HCT116 (cell line): ENCODE measurements around the gene CD300LD. TPM values are rescaled to one million over a fixed set of nuclear protein-coding genes. Genes with fewer than 3 reads are reported as not detected.
"Not testable (repeated sequence)": the region's sequence is repeated elsewhere in the genome, so short reads cannot be mapped to it uniquely, and the experiment has no call there.

Source experiments
- ATAC-seq: fragments of 200-7000 bp; cut with Tn5 transposase; 2 replicates; pipeline ENCODE4 v1.9.1; 2020; ENCODE audit warnings: mild to moderate bottlenecking, moderate library complexity
- BruUV-seq: library from RNA; stranded (reverse); fragments of 400-500 nt; replicated peaks from 2 replicates; lab custom pipeline; 2021; lab: Mats Ljungman, UMichigan
- CTCF ChIA-PET: fragments of 300-600 bp; sonication (Branson Sonifier 250); formaldehyde crosslinking; loops from one replicate; lab custom pipeline; 2021; ENCODE audit warnings: antibody characterized with exemption; lab: Charles Lee
- POLR2A ChIA-PET: fragments of 300-600, 350-600 bp; sonication (Branson Sonifier 250); formaldehyde crosslinking; loops from one replicate; lab custom pipeline; 2021; ENCODE audit warnings: antibody characterized with exemption; lab: Charles Lee
- RAD21 ChIA-PET, 2 experiments: fragments of 300-600 bp; sonication (Branson Sonifier 250); formaldehyde crosslinking; loops; one replicate each; lab custom pipeline; 2023; ENCODE audit warnings: low total read pairs in 2 of 2; ENCODE audit not compliant: uncharacterized antibody in 2 of 2, unreplicated experiment in 2 of 2, low non-redundant PET in 1 of 2; lab: Charles Lee
- DNase-seq: peaks from one replicate; pipeline ENCODE4 v3.0.0-alpha.2; 2010; ENCODE audit warnings: low read depth, low spot score
- H2AFZ ChIP-seq: fragments of 200-600 bp; shearing (Covaris generic), sonication (generic); 2 replicates; pipeline ENCODE4 v1.6.1; 2017; ENCODE audit warnings: low read depth, mixed run types, mixed read lengths, antibody characterized with exemption, low read length; ENCODE audit not compliant: poor library complexity, severe bottlenecking
- H3K27ac ChIP-seq: 2 replicates; pipeline ENCODE4 v1.5.1; 2012; ENCODE audit warnings: low read depth, low read length
- H3K27me3 ChIP-seq: fragments of 200-600 bp; sonication (generic); 2 replicates; pipeline ENCODE4 v1.6.1; 2016; ENCODE audit warnings: mixed run types, low read length, mixed read lengths; ENCODE audit not compliant: insufficient read depth
- H3K36me3 ChIP-seq, 2 experiments: fragments of 200-500 bp in 1 of 2; fragments of 200-600 bp in 1 of 2; sonication (Bioruptor generic) in 1 of 2; sonication (generic) in 1 of 2; 2 replicates each; pipeline versions ENCODE4 v1.5.1 to v1.6.1; 2014 to 2016; ENCODE audit warnings: low read length in 2 of 2, inconsistent platforms in 1 of 2, mixed read lengths in 1 of 2, mixed run types in 1 of 2; ENCODE audit not compliant: insufficient read depth in 2 of 2, control insufficient read depth in 1 of 2
- H3K4me1 ChIP-seq, 2 experiments: fragments of 200-600 bp in 1 of 2; sonication (generic) in 1 of 2; 2 replicates each; pipeline versions ENCODE4 v1.5.1 to v1.6.1; 2012 to 2017; ENCODE audit warnings: low read length in 2 of 2, inconsistent platforms in 1 of 2, mild to moderate bottlenecking in 1 of 2, mixed read lengths in 1 of 2, mixed run types in 1 of 2, moderate library complexity in 1 of 2; ENCODE audit not compliant: insufficient read depth in 2 of 2, control insufficient read depth in 1 of 2
- H3K4me2 ChIP-seq: fragments of 200-600 bp; sonication (generic); 2 replicates; pipeline ENCODE4 v1.6.1; 2017; ENCODE audit warnings: mixed run types, low read length, mixed read lengths
- H3K4me3 ChIP-seq, 2 experiments: fragments of 200-600 bp in 1 of 2; sonication (generic) in 1 of 2; replicated peaks in 1 of 2; 2 replicates each; pipeline ENCODE4 v1.5.1; 2011 to 2016; ENCODE audit warnings: low read length in 2 of 2, control low read depth in 1 of 2, low read depth in 1 of 2, mild to moderate bottlenecking in 1 of 2, mixed read lengths in 1 of 2, mixed run types in 1 of 2
- H3K79me2 ChIP-seq: fragments of 200-600 bp; sonication (generic); 2 replicates; pipeline ENCODE4 v1.6.1; 2017; ENCODE audit warnings: mild to moderate bottlenecking, mixed run types, low read length, moderate library complexity, mixed read lengths; ENCODE audit not compliant: insufficient read depth
- H3K9ac ChIP-seq: fragments of 200-600 bp; sonication (generic); 2 replicates; pipeline ENCODE4 v1.6.1; 2016; ENCODE audit warnings: low read length, mixed read lengths
- H3K9me2 ChIP-seq: fragments of 200-600 bp; sonication (generic), shearing (Covaris generic); 2 replicates; pipeline ENCODE4 v1.6.1; 2017; ENCODE audit warnings: mixed run types, mild to moderate bottlenecking, moderate library complexity; ENCODE audit not compliant: insufficient read depth
- H3K9me3 ChIP-seq, 2 experiments: fragments of 200-500 bp in 1 of 2; fragments of 200-600 bp in 1 of 2; sonication (Bioruptor generic) in 1 of 2; sonication (generic) in 1 of 2; 2 replicates each; pipeline ENCODE4 v1.6.1; 2014 to 2017; ENCODE audit warnings: low read length in 2 of 2, mixed read lengths in 2 of 2, inconsistent platforms in 1 of 2, low read depth in 1 of 2, mild to moderate bottlenecking in 1 of 2, mixed run types in 1 of 2, moderate library complexity in 1 of 2; ENCODE audit not compliant: control insufficient read depth in 1 of 2, insufficient read depth in 1 of 2
- H4K20me1 ChIP-seq: fragments of 200-600 bp; sonication (generic), shearing (Covaris generic); 2 replicates; pipeline ENCODE4 v1.6.1; 2017; ENCODE audit warnings: mixed run types, mild to moderate bottlenecking, moderate library complexity; ENCODE audit not compliant: insufficient read depth
- CBX3 ChIP-seq: IDR thresholded peaks from 2 replicates; pipeline ENCODE4 v1.6.1; 2012; ENCODE audit warnings: low read depth
- EGR1 ChIP-seq: IDR thresholded peaks from 2 replicates; pipeline ENCODE4 v1.6.1; 2012; ENCODE audit warnings: low read depth
- ELF1 ChIP-seq: IDR thresholded peaks from 2 replicates; pipeline ENCODE4 v1.6.1; 2012; ENCODE audit warnings: low read depth, borderline replicate concordance
- EZH2phosphoT487 ChIP-seq: fragments of 200-600 bp; IDR thresholded peaks from 2 replicates; pipeline ENCODE4 v1.6.1; 2018; ENCODE audit warnings: antibody characterized with exemption, borderline replicate concordance
- JUND ChIP-seq: IDR thresholded peaks from 2 replicates; pipeline ENCODE4 v1.6.1; 2012
- MAX ChIP-seq: IDR thresholded peaks from 2 replicates; pipeline ENCODE4 v1.6.1; 2012
- POLR2A ChIP-seq: IDR thresholded peaks from 2 replicates; pipeline ENCODE4 v1.7.0; 2011; ENCODE audit warnings: borderline replicate concordance; ENCODE audit not compliant: insufficient read depth, insufficient read length; ENCODE audit errors: extremely low read depth
- POLR2AphosphoS5 ChIP-seq: IDR thresholded peaks from 2 replicates; pipeline ENCODE4 v1.6.1; 2011; ENCODE audit warnings: mild to moderate bottlenecking, low read depth, low read length, moderate library complexity
- RAD21 ChIP-seq: IDR thresholded peaks from 2 replicates; pipeline ENCODE4 v1.6.1; 2012; ENCODE audit warnings: low read depth, mild to moderate bottlenecking
- SIN3A ChIP-seq: IDR thresholded peaks from 2 replicates; pipeline ENCODE4 v1.6.1; 2012; ENCODE audit warnings: low read depth
- SP1 ChIP-seq: IDR thresholded peaks from 2 replicates; pipeline ENCODE4 v1.6.1; 2012; ENCODE audit warnings: low read depth
- SRF ChIP-seq: IDR thresholded peaks from 2 replicates; pipeline ENCODE4 v1.6.1; 2012; ENCODE audit warnings: low read depth
- YY1 ChIP-seq: IDR thresholded peaks from 2 replicates; pipeline ENCODE4 v1.6.1; 2011; ENCODE audit warnings: low read length, low read depth, moderate library complexity, mild to moderate bottlenecking; ENCODE audit not compliant: insufficient replicate concordance; ENCODE audit errors: extremely low read depth
- intact Hi-C: fragments of 100-400 bp; cut with micrococcal nuclease; formaldehyde crosslinking; loops from 2 replicates; pipeline ENCODE4 v1.10.0; 2022
- total RNA-seq: library from RNA; stranded (reverse); gene quantifications from one replicate; pipeline ENCODE4 v1.2.1, GENCODE V29; 2021; ENCODE audit not compliant: unreplicated experiment
- TF ChIP-seq, protein P1 (sequence below): IDR thresholded peaks from 2 replicates; pipeline ENCODE4 v1.6.1; 2012; ENCODE audit warnings: low read depth
- TF ChIP-seq, protein P2 (sequence below): IDR thresholded peaks from 2 replicates; pipeline ENCODE4 v1.6.1; 2011; ENCODE audit warnings: mild to moderate bottlenecking, low read length, moderate library complexity; ENCODE audit not compliant: insufficient replicate concordance; ENCODE audit errors: extremely low read depth

CD300LD gene
- total RNA-seq, 1 experiment from 2014 or later = not detected

DNA sequence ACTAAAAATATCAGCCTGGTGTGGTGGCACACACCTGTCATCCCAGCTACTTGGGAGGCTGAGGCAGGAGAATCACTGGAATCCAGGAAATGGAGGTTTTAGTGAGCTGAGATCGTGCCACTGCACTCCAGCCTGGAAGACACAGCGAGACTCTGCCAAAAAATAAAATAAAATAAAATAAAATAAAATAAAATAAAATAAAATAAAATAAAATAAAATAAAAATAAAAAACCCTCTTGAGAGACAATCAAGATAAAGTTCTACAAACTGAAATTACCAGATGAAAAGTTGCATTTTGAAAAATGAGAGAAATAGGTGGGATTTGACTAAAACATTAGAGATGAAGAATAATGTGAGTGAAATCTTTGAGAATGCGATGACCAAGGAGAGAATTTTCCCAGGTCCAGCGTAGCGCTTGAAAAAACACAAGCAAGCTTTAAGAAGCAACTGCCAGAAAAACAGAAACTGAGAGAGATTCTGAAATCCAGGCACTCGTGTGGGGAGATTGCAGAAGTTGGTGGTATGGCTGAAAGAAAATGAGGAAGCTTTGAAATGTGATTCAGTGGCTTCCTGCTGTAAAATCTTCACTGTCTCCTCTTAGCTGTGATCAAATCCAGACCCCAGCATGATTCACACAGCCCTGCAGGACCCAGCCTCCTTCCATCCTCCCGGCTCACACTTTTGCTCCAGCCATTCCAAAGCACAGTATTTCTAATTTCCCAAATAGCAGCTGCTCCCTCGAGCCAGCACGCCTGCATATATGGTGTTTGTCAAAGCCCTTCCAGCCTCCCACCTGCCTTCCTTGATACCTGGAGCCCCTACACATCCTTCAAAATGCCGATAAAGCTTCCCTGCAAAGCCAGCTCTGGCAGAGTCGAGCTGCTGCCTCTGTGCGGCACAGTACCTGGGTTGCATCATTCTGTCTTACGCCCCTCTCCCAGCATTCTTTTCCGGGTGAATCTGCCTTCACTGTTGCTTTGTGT lies 39.7 kb upstream of the CD300LD start:
- peaks cover 32% of the 10 kb centered on the region; the same call in 1 of the 2 replicates for H3K27me3 ChIP-seq
- H3K9me2 ChIP-seq = no peaks in the 10 kb centered on the region
- DNase-seq = no peak
- intact Hi-C loops = no loop called here
- H2AFZ ChIP-seq = no peak overlapping the region
- H3K4me1 ChIP-seq = no peaks in the 10 kb centered on the region
- ChIA-PET RAD21 (no interaction called here), CTCF (interaction anchor here (2.2 kb wide), 1 partner anchor 26 kb away, joined by 6 read pairs; no protein-coding TSS in a partner anchor), POLR2A (no interaction called here)
- H3K36me3 ChIP-seq = no peaks in the 10 kb centered on the region
- no peak overlapping the region for H3K4me3 ChIP-seq
- H4K20me1 ChIP-seq = no peaks in the 10 kb centered on the region
- peak; percentile 30; the same call in 1 of the 2 replicates for ATAC-seq
- no peak for TF ChIP-seq SRF
- TF ChIP-seq EGR1 = no peak
- no peak for TF ChIP-seq POLR2AphosphoS5
- TF ChIP-seq, protein P1, sequence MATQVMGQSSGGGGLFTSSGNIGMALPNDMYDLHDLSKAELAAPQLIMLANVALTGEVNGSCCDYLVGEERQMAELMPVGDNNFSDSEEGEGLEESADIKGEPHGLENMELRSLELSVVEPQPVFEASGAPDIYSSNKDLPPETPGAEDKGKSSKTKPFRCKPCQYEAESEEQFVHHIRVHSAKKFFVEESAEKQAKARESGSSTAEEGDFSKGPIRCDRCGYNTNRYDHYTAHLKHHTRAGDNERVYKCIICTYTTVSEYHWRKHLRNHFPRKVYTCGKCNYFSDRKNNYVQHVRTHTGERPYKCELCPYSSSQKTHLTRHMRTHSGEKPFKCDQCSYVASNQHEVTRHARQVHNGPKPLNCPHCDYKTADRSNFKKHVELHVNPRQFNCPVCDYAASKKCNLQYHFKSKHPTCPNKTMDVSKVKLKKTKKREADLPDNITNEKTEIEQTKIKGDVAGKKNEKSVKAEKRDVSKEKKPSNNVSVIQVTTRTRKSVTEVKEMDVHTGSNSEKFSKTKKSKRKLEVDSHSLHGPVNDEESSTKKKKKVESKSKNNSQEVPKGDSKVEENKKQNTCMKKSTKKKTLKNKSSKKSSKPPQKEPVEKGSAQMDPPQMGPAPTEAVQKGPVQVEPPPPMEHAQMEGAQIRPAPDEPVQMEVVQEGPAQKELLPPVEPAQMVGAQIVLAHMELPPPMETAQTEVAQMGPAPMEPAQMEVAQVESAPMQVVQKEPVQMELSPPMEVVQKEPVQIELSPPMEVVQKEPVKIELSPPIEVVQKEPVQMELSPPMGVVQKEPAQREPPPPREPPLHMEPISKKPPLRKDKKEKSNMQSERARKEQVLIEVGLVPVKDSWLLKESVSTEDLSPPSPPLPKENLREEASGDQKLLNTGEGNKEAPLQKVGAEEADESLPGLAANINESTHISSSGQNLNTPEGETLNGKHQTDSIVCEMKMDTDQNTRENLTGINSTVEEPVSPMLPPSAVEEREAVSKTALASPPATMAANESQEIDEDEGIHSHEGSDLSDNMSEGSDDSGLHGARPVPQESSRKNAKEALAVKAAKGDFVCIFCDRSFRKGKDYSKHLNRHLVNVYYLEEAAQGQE = no peak
- no peak for TF ChIP-seq CBX3
- TF ChIP-seq, protein P2, sequence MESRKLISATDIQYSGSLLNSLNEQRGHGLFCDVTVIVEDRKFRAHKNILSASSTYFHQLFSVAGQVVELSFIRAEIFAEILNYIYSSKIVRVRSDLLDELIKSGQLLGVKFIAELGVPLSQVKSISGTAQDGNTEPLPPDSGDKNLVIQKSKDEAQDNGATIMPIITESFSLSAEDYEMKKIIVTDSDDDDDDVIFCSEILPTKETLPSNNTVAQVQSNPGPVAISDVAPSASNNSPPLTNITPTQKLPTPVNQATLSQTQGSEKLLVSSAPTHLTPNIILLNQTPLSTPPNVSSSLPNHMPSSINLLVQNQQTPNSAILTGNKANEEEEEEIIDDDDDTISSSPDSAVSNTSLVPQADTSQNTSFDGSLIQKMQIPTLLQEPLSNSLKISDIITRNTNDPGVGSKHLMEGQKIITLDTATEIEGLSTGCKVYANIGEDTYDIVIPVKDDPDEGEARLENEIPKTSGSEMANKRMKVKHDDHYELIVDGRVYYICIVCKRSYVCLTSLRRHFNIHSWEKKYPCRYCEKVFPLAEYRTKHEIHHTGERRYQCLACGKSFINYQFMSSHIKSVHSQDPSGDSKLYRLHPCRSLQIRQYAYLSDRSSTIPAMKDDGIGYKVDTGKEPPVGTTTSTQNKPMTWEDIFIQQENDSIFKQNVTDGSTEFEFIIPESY = no peak
- TF ChIP-seq SP1 = no peak
- no peak for TF ChIP-seq JUND
- no peak for TF ChIP-seq SIN3A
- TF ChIP-seq ELF1 = no peak
- TF ChIP-seq EZH2phosphoT487 = no peak
- TF ChIP-seq YY1 = no peak
- no peak for TF ChIP-seq POLR2A
- TF ChIP-seq RAD21 = no peak
- TF ChIP-seq MAX = no peak
- H3K79me2 ChIP-seq = no peaks in the 10 kb centered on the region
- BruUV-seq = no TSS peak
- no peak overlapping the region for H3K4me2 ChIP-seq
- H3K9me3 ChIP-seq = peaks cover 0 to 3% of the 10 kb centered on the region in 2 experiments; a peak in 2 of 4 replicates
- H3K9ac ChIP-seq = no peak overlapping the region
- no peak overlapping the region for H3K27ac ChIP-seq

GRCh38 chr17:74630251-74630650 lies 38.2 kb upstream of the CD300LD start:
- H2AFZ ChIP-seq, H4K20me1 ChIP-seq, H3K27ac ChIP-seq, intact Hi-C loops, RAD21 ChIA-PET, DNase-seq, ATAC-seq, H3K9me3 ChIP-seq, H3K9me2 ChIP-seq, POLR2A ChIA-PET, H3K4me1 ChIP-seq, H3K36me3 ChIP-seq, BruUV-seq, H3K9ac ChIP-seq, CTCF ChIA-PET, H3K4me3 ChIP-seq, H3K4me2 ChIP-seq, H3K79me2 ChIP-seq: not testable (repeated sequence)
- H3K27me3 ChIP-seq = peaks cover 45% of the 10 kb centered on the region
